ENCODE results near the gene CCR7. TPM values are rescaled to one million over a fixed set of nuclear protein-coding genes. Genes with fewer than 3 reads are reported as not detected.

Gene CCR7
- total RNA-seq, 4 donors from 2014 or later: 1.5 TPM; not detected in 3

DNA sequence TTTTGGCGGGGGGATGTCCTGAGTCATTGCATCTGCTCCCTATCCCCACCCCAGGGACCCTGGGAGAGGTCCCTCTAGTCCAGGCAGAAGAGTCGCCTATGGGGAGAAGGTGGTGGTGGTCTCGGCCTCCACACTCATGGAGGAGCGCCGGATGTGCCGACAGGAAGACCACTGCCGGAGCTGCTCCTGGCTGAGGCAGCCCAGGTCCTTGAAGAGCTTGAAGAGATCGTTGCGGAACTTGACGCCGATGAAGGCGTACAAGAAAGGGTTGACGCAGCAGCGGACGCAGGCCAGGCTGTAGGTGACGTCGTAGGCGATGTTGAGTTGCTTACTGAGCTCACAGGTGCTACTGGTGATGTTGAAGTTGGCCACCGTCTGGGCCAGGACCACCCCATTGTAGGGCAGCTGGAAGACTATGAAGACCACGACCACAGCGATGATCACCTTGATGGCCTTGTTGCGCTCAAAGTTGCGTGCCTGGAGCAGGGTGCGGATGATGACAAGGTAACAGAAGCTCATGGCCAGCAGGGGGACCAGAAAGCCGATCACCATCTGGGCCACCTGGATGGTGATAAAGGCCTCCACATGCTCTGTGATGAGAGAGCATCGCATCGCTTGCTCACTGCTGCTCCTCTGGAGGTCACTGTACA lies 10.5 kb downstream of the CCR7 start:
- no peak for DNase-seq (ENCODE audit: low spot score in 2 of 2)

GRCh38 chr17:40553694-40554534 lies 11.4 kb downstream of the CCR7 start:
- TF ChIP-seq EP300 (IDR thresholded peaks at IDR 0.05) (peak; percentile 50 to 86), CTCF (IDR thresholded peaks at IDR 0.05) (peak in 1 of 5 experiments; percentile 13), POLR2A (IDR thresholded peaks at IDR 0.05) (peak in 1 of 2 donors; percentile 13)
- peak overlapping the region in 2 of 4 donors; percentile 14 to 21 for H3K4me3 ChIP-seq
- peaks cover 7 to 95% (median 59%) of the 10 kb centered on the region in 4 donors for H3K4me1 ChIP-seq
- H3K27ac ChIP-seq: peak overlapping the region; percentile 70 to 94 (median 84)
- no peaks in the 10 kb centered on the region for H3K9me3 ChIP-seq
- H3K27me3 ChIP-seq: no peaks in the 10 kb centered on the region
- DNase-seq (ENCODE audit: low spot score in 2 of 2): peak; percentile 62 to 66
- 33 to 52% methylated on average over 18 to 19 of the region's 19 CpGs for WGBS, 2 donors
- H3K36me3 ChIP-seq: no peaks in the 10 kb centered on the region

More for the DNA sequence above, 10.5 kb downstream of the CCR7 start:
- TF ChIP-seq EP300 (IDR thresholded peaks at IDR 0.05) (no peak), CTCF (IDR thresholded peaks at IDR 0.05) (no peak), POLR2A (IDR thresholded peaks at IDR 0.05) (no peak)
- WGBS, 2 donors: 94 to 96% methylated on average over 26 to 27 of the region's 27 CpGs
- Histone ChIP-seq H3K27me3 (no peaks in the 10 kb centered on the region), H3K4me1 (peaks cover 7 to 95% (median 52%) of the 10 kb centered on the region in 4 donors), H3K4me3 (no peak overlapping the region), H3K27ac (peak overlapping the region; percentile 70 to 94 (median 84)), H3K36me3 (no peaks in the 10 kb centered on the region), H3K9me3 (no peaks in the 10 kb centered on the region)

DNA sequence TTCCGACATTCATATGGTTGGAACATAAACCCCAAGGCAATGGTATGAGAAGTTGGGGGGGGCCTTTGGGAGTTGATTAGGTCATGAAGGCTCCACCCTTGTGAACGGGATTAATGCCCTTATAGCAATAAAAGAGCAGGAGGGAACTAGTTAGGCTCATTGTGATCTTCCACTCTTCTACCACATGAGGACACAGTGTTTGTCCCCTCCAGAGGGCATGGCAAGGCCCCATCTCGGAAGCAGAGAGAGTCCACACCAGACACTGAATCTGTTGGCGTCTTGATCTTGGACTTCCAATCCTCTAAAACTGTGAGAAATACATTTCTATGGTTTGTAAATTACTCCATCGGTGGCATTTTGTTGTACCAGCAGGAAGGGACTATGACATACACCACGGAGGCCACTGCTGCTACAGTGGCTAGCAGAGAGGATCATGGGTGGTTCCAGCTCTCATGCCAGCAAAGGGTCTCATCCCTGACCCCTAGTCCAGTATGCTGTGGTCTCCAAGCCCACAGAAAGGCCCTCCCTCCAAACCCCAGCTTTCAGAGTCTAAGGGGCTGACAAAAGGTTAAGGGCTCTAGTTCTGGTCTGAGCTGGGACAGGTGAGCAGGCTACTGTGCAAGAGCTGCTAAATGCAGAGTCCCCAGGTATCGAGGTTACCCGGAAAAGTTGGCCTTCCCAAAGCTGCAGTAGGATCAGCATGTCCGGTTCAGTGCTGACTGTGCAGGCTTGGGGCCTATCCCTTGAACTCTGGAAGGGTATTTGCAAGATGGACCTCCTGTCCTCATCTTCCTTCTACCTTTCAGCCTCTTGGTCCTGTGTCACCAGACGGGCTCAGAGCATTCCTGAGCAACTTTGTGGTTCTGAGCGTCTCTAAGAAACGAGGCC lies 12.2 kb downstream of the CCR7 start:
- no peak for DNase-seq (ENCODE audit: low spot score in 2 of 2)

More for the DNA sequence above, 12.2 kb downstream of the CCR7 start:
- Histone ChIP-seq H3K4me1 (peaks cover 7 to 95% (median 64%) of the 10 kb centered on the region in 4 donors), H3K9me3 (no peaks in the 10 kb centered on the region), H3K36me3 (no peaks in the 10 kb centered on the region), H3K27me3 (no peaks in the 10 kb centered on the region), H3K27ac (peak overlapping the region; percentile 70 to 94 (median 84)), H3K4me3 (peak overlapping the region in 2 of 4 donors; percentile 14 to 21)
- WGBS, 2 donors: 74 to 81% methylated on average over 12 of the region's 12 CpGs
- TF ChIP-seq POLR2A (IDR thresholded peaks at IDR 0.05) (no peak), CTCF (IDR thresholded peaks at IDR 0.05) (no peak), EP300 (IDR thresholded peaks at IDR 0.05) (no peak)

Data from tibial nerve (tissue), 4 donors.